H1 (cell line): Measurements from ENCODE around the gene TMEM253.

Source experiments
- CTBP2 ChIP-seq: IDR thresholded peaks from 2 replicates; pipeline ENCODE4 v1.7.0; 2011; ENCODE audit warnings: borderline replicate concordance, mild to moderate bottlenecking, moderate library complexity, mixed read lengths, low read length; ENCODE audit not compliant: insufficient read depth, insufficient read length
- CTCF ChIP-seq, 3 experiments: IDR thresholded peaks; 1 replicate in 2 of 3; 2 replicates in 1 of 3; pipeline versions ENCODE4 v1.5.1 to v1.6.1; 2011; ENCODE audit warnings: low read length in 3 of 3, mild to moderate bottlenecking in 3 of 3, inconsistent platforms in 2 of 3, low read depth in 1 of 3, moderate library complexity in 1 of 3; ENCODE audit not compliant: insufficient read depth in 1 of 3; ENCODE audit errors: control extremely low read depth in 1 of 3
- EZH2 ChIP-seq: fragments of 200-600 bp; sonication (generic); IDR thresholded peaks from 2 replicates; pipeline ENCODE4 v1.7.1; 2012; ENCODE audit warnings: low read depth, mild to moderate bottlenecking, moderate library complexity, low read length, inconsistent platforms; ENCODE audit not compliant: severe bottlenecking
- FOSL1 ChIP-seq: IDR thresholded peaks from 2 replicates; pipeline ENCODE4 v1.6.1; 2011; ENCODE audit warnings: mild to moderate bottlenecking, low read depth, low read length, moderate library complexity; ENCODE audit not compliant: insufficient read depth
- KDM1A ChIP-seq: fragments of 200-600, 300-600 bp; sonication (generic); IDR thresholded peaks from 2 replicates; pipeline ENCODE4 v1.7.1; 2016; ENCODE audit warnings: mild to moderate bottlenecking, low read length, borderline replicate concordance
- MAX ChIP-seq: IDR thresholded peaks from 2 replicates; pipeline ENCODE4 v1.6.1; 2012; ENCODE audit warnings: inconsistent platforms
- POLR2A ChIP-seq, 2 experiments: IDR thresholded peaks; 1 replicate in 1 of 2; 2 replicates in 1 of 2; pipeline ENCODE4 v1.6.1; 2011; ENCODE audit warnings: low read depth in 2 of 2, low read length in 2 of 2, mild to moderate bottlenecking in 2 of 2; ENCODE audit errors: control extremely low read depth in 1 of 2
- POLR2AphosphoS5 ChIP-seq: IDR thresholded peaks from 2 replicates; pipeline ENCODE4 v1.6.1; 2011; ENCODE audit warnings: low read depth, low read length
- RFX5 ChIP-seq: IDR thresholded peaks from 2 replicates; pipeline ENCODE4 v1.6.1; 2011; ENCODE audit warnings: low read depth, low read length, improper control_type of control experiment, borderline replicate concordance
- SP1 ChIP-seq: IDR thresholded peaks from 2 replicates; pipeline ENCODE4 v1.6.1; 2011; ENCODE audit warnings: low read depth, low read length
- USF2 ChIP-seq: IDR thresholded peaks from 2 replicates; pipeline ENCODE4 v1.6.1; 2011; ENCODE audit warnings: low read length, improper control_type of control experiment
- ZNF274 ChIP-seq: IDR thresholded peaks from 2 replicates; pipeline ENCODE4 v1.7.0; 2012; ENCODE audit warnings: low read length, borderline replicate concordance; ENCODE audit errors: extremely low read depth

- TF ChIP-seq CTBP2 (no peak), MAX (no peak), USF2 (no peak), POLR2A (IDR thresholded peaks at IDR 0.05; ENCODE audit: control extremely low read depth in 1 of 2, low read depth in 2 of 2, low read length in 2 of 2) (no peak), KDM1A (no peak), RFX5 (no peak), SP1 (no peak), ZNF274 (no peak), CTCF (IDR thresholded peaks at IDR 0.05; ENCODE audit: control extremely low read depth in 1 of 3, insufficient read depth in 1 of 3, low read depth in 1 of 3, low read length in 3 of 3) (no peak), FOSL1 (no peak), EZH2 (no peak), POLR2AphosphoS5 (no peak)
These were observed 47.4 kb upstream of the TMEM253 start for GRCh38 chr14:21053184-21054122.
